ENCODE measurements around the gene ITPA. TPM values are rescaled to one million over a fixed set of nuclear protein-coding genes. Genes with fewer than 3 reads are reported as not detected.
A peak's percentile ranks its signal among the peaks of the same experiment; 100 is the strongest.

The ITPA gene
- total and polyA plus RNA-seq, 2 of the 13 experiments (the other 11 are each of a cell fraction or from before 2014, with no cell fraction given) = 60.1 to 103 TPM

DNA sequence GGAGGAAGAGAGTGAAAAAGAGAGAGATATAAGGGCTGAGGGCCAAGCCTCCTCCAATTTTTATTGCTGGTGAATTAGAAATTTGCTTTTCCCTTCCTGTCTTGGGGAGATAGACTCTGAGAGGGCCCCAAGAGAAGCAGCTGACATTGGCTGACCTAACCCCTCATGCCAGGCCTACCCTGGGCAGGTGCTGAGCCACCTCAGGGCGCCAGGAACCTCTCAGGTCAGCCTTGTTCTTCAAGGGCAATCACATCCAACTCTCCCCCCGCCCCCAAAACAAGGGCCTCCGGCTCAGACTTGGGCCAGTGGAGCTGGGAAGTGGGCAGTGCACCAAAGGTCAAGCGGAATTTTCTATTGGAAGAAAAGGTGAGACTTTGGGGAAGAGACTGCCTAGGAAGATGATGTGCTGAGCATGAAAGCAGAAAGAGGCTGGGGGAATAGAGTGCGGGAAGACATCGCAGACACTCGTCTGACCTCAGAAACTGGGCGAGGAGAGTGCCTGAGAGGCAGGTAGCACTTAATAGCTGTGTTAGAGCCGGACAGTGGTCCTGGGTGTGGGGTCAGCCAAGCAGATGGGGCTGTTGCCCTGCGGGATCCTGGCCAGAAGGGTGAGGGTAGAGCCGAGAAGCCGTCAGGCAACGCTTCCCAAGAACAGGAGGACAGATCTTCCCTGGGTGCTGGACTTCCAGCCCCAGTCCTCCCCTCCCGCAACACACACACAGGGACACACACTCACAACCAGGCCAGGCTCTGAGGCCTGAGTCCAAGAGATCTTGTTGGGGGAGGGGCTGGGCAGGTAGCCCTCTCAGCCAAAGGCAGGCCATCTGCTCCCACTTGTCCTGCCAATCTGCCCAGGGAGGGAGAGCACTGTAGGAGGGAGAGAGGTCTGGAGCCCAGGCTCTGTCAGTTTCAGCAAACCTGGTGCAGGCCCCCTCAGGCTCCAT is 45.9 kb upstream of the ITPA start (continued):
- TF ChIP-seq, protein P1, sequence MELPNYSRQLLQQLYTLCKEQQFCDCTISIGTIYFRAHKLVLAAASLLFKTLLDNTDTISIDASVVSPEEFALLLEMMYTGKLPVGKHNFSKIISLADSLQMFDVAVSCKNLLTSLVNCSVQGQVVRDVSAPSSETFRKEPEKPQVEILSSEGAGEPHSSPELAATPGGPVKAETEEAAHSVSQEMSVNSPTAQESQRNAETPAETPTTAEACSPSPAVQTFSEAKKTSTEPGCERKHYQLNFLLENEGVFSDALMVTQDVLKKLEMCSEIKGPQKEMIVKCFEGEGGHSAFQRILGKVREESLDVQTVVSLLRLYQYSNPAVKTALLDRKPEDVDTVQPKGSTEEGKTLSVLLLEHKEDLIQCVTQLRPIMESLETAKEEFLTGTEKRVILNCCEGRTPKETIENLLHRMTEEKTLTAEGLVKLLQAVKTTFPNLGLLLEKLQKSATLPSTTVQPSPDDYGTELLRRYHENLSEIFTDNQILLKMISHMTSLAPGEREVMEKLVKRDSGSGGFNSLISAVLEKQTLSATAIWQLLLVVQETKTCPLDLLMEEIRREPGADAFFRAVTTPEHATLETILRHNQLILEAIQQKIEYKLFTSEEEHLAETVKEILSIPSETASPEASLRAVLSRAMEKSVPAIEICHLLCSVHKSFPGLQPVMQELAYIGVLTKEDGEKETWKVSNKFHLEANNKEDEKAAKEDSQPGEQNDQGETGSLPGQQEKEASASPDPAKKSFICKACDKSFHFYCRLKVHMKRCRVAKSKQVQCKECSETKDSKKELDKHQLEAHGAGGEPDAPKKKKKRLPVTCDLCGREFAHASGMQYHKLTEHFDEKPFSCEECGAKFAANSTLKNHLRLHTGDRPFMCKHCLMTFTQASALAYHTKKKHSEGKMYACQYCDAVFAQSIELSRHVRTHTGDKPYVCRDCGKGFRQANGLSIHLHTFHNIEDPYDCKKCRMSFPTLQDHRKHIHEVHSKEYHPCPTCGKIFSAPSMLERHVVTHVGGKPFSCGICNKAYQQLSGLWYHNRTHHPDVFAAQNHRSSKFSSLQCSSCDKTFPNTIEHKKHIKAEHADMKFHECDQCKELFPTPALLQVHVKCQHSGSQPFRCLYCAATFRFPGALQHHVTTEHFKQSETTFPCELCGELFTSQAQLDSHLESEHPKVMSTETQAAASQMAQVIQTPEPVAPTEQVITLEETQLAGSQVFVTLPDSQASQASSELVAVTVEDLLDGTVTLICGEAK (IDR thresholded peaks at IDR 0.05) = no peak
- TF ChIP-seq, protein P1 (CRISPR knock-in tag; IDR thresholded peaks at IDR 0.05) = 0 out of 2 replicates have a peak, but pooled peaks have one; percentile 20
- TF ChIP-seq STAG1 (CRISPR knock-in tag; IDR thresholded peaks at IDR 0.05) = no peak
- no peak for TF ChIP-seq ZNF44 (CRISPR knock-in tag; IDR thresholded peaks at IDR 0.05)
- TF ChIP-seq AKAP8 (CRISPR knock-in tag; IDR thresholded peaks at IDR 0.05) = no peak
- no peak for TF ChIP-seq RCOR2 (CRISPR knock-in tag; IDR thresholded peaks at IDR 0.05)
- TF ChIP-seq SETDB1 (CRISPR knock-in tag; IDR thresholded peaks at IDR 0.05; ENCODE audit: borderline replicate concordance) = no peak
- TF ChIP-seq ARNTL (CRISPR knock-in tag; IDR thresholded peaks at IDR 0.05) = no peak
- TF ChIP-seq BORCS8-MEF2B (CRISPR knock-in tag; IDR thresholded peaks at IDR 0.05) = no peak
- no peak for TF ChIP-seq ZNF746 (CRISPR knock-in tag; IDR thresholded peaks at IDR 0.05)
- no peak for TF ChIP-seq MED13 (CRISPR knock-in tag; IDR thresholded peaks at IDR 0.05)
- no peak for TF ChIP-seq ZNF234 (CRISPR knock-in tag; conservative IDR thresholded peaks at IDR 0.05)
- no peak for TF ChIP-seq ZNF879 (CRISPR knock-in tag; IDR thresholded peaks at IDR 0.05)
- TF ChIP-seq SMAD1 (CRISPR knock-in tag; IDR thresholded peaks at IDR 0.05; ENCODE audit: borderline replicate concordance, low read depth) = 0 out of 2 replicates have a peak, but pooled peaks have one; percentile 59
- TF ChIP-seq, protein P2, sequence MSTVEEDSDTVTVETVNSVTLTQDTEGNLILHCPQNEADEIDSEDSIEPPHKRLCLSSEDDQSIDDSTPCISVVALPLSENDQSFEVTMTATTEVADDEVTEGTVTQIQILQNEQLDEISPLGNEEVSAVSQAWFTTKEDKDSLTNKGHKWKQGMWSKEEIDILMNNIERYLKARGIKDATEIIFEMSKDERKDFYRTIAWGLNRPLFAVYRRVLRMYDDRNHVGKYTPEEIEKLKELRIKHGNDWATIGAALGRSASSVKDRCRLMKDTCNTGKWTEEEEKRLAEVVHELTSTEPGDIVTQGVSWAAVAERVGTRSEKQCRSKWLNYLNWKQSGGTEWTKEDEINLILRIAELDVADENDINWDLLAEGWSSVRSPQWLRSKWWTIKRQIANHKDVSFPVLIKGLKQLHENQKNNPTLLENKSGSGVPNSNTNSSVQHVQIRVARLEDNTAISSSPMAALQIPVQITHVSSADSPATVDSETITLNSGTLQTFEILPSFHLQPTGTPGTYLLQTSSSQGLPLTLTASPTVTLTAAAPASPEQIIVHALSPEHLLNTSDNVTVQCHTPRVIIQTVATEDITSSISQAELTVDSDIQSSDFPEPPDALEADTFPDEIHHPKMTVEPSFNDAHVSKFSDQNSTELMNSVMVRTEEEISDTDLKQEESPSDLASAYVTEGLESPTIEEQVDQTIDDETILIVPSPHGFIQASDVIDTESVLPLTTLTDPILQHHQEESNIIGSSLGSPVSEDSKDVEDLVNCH (CRISPR knock-in tag; IDR thresholded peaks at IDR 0.05) = no peak
- no peak for TF ChIP-seq RFX1 (IDR thresholded peaks at IDR 0.05)
- no peak for TF ChIP-seq ZNF678 (CRISPR knock-in tag; IDR thresholded peaks at IDR 0.05)
- TF ChIP-seq ZNF552 (CRISPR knock-in tag; IDR thresholded peaks at IDR 0.05; ENCODE audit: borderline replicate concordance) = no peak

Data from HepG2 (cell line).